Astrocyte of the spinal cord (primary cell): ENCODE measurements around the gene MPPED1.

Experiments used
- DNase-seq: peaks from one replicate; pipeline ENCODE4 v3.0.0; 2011; ENCODE audit warnings: low read depth, low spot score
- H3K4me3 ChIP-seq: 2 replicates; pipeline ENCODE4 v1.5.1; 2011; ENCODE audit warnings: low read depth, mild to moderate bottlenecking, low read length, moderate library complexity
- CTCF ChIP-seq: IDR thresholded peaks from 2 replicates; pipeline ENCODE4 v1.5.1; 2012; ENCODE audit warnings: low read depth, mild to moderate bottlenecking, low read length, inconsistent platforms
- in situ Hi-C: cut with HindIII; loops from 2 replicates; pipeline ENCODE4 v1.10.0; 2017; ENCODE audit warnings: low sequenced_read_pairs

MPPED1 gene

GRCh38 chr22:43396934-43397457 is 14.8 kb upstream of the MPPED1 start:
- H3K4me3 ChIP-seq: no peak overlapping the region
- no peak for TF ChIP-seq CTCF
- DNase-seq: no peak
- in situ Hi-C loops: no loop called here

DNA sequence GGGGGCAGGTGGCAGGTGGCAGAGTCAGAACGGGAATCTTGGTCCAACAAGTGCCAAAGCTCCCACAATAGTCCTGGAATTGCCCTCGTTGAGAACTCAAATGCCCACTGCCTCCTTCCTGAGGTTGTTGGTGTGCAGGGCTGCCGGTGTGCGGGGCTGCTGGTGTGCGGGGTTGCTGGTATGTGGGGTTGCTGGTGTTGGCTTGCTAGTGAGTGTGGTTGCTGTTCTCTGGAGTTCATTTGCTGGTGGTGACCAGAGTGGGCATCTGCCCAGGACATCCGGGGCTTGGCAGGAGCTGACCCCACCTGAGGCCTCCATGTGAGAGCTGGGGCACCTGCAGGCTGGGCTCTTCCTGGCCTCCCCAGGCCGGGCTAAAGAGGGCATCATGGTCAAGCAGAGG is 14.0 kb upstream of the MPPED1 start:
- no peak for DNase-seq
- no peak overlapping the region for H3K4me3 ChIP-seq
- TF ChIP-seq CTCF: no peak
- in situ Hi-C loops: no loop called here

- DNase-seq: no peak
- no peak overlapping the region for H3K4me3 ChIP-seq
- no peak for TF ChIP-seq CTCF
- in situ Hi-C loops: no loop called here
Observed at GRCh38 chr22:43398246-43398645, 13.6 kb upstream of the MPPED1 start.

DNA sequence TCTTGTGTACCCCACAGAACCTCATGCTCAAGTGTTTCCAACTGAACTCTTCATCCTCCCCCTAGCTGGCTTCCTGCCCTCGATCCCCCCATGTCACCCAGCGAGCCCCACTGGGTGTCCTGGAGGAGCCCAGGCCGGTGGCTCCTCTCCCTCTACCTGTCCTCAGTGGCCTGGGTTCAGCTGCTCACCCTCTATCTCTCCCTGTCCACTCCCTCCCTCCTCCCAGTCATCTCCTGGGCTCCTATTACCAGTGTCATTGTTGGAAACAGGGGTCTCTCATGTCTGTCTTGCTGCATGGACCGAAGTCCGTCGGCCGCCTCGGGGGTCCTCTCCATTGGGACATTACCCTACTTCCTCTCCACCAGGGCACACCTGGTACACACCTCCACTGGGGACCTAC is 12.9 kb upstream of the MPPED1 start:
- no peak for DNase-seq
- in situ Hi-C loops: no loop called here
- no peak overlapping the region for H3K4me3 ChIP-seq
- TF ChIP-seq CTCF: no peak

DNA sequence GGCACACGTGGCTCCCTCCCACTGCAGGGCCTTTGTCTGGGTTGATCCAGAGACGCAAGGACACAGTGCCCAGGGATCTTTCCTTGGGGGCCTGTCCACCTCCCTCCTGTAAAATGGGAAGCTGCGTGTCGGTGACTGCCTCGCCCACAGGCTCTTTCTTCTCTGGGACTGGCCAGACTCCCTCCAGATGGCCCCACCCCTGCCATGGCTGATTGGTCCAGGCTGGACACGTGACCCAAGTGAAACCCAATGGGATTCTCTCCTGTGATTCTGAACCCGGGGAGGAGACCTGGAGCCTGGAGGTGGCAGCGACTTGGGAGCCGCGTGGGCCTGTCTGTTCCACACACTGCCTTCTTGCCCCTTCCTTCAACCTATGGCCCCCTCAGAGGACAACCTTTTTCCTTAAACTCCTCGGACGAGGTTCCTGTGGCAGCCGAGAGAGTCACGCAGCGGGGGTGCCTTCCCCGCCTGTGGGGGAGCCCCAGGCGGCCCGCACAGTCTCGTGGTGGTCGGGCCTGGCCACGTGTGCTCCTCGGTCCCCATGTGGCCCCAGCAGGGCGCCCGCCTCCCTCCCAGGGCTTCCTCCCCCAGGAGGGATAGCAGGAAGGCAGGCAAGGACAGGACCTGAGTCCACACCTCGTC is 12.4 kb upstream of the MPPED1 start:
- no peak overlapping the region for H3K4me3 ChIP-seq
- no peak for DNase-seq
- TF ChIP-seq CTCF: no peak
- in situ Hi-C loops: no loop called here

- in situ Hi-C loops: no loop called here
- TF ChIP-seq CTCF: no peak
- DNase-seq: no peak
- no peak overlapping the region for H3K4me3 ChIP-seq
Observed at GRCh38 chr22:43399980-43400358, 11.8 kb upstream of the MPPED1 start.

- in situ Hi-C loops: no loop called here
- H3K4me3 ChIP-seq: no peak overlapping the region
- TF ChIP-seq CTCF: no peak
- no peak for DNase-seq
Observed at GRCh38 chr22:43400449-43400848, 11.4 kb upstream of the MPPED1 start.
